GM12878 (cell line): ENCODE results near the gene EMP1.

Source experiments
- CHD2 ChIP-seq: IDR thresholded peaks from 2 replicates; pipeline ENCODE4 v1.6.1; 2011; ENCODE audit warnings: low read depth, low read length, improper control_type of control experiment, borderline replicate concordance
- CTCF ChIP-seq, 3 experiments: IDR thresholded peaks in 2 of 3; conservative IDR thresholded peaks in 1 of 3; 2 replicates each; pipeline ENCODE4 v1.5.1; 2011; ENCODE audit warnings: low read depth in 3 of 3, low read length in 3 of 3, mild to moderate bottlenecking in 3 of 3, control low read depth in 2 of 3, moderate library complexity in 2 of 3, inconsistent platforms in 1 of 3, mixed read lengths in 1 of 3; ENCODE audit not compliant: control insufficient read depth in 2 of 3, insufficient read depth in 1 of 3; ENCODE audit errors: extremely low read depth in 1 of 3
- DPF2 ChIP-seq: fragments of 450-650 bp; IDR thresholded peaks from 2 replicates; pipeline ENCODE4 v1.6.1; 2017; ENCODE audit warnings: mild to moderate bottlenecking
- JUNB ChIP-seq: IDR thresholded peaks from 2 replicates; pipeline ENCODE4 v1.6.1; 2016; ENCODE audit warnings: antibody characterized with exemption, mild to moderate bottlenecking
- MYC ChIP-seq: IDR thresholded peaks from 2 replicates; pipeline ENCODE4 v1.6.1; 2011; ENCODE audit warnings: mild to moderate bottlenecking, low read length, moderate library complexity, inconsistent platforms; ENCODE audit not compliant: insufficient read depth, insufficient replicate concordance, insufficient read length, severe bottlenecking
- NFIC ChIP-seq: IDR thresholded peaks from 2 replicates; pipeline ENCODE4 v1.6.1; 2012; ENCODE audit warnings: low read depth, mild to moderate bottlenecking, inconsistent platforms, low read length, moderate library complexity
- POLR2A ChIP-seq: IDR thresholded peaks from 2 replicates; pipeline ENCODE4 v1.6.1; 2011; ENCODE audit warnings: low read depth, mild to moderate bottlenecking, low read length
- RB1 ChIP-seq: fragments of 450-650 bp; formaldehyde crosslinking; IDR thresholded peaks from 2 replicates; pipeline ENCODE4 v1.6.1; 2017; ENCODE audit warnings: mild to moderate bottlenecking, borderline replicate concordance
- SREBF2 ChIP-seq: IDR thresholded peaks from 2 replicates; pipeline ENCODE4 v1.6.1; 2012; ENCODE audit warnings: mild to moderate bottlenecking, low read length
- SUZ12 ChIP-seq: fragments of 200-600 bp; sonication (generic); IDR thresholded peaks from one replicate; pipeline ENCODE4 v1.6.1; 2018; ENCODE audit warnings: antibody characterized with exemption, mild to moderate bottlenecking; ENCODE audit not compliant: unreplicated experiment
- TCF7 ChIP-seq: IDR thresholded peaks from 2 replicates; pipeline ENCODE4 v1.6.1; 2014; ENCODE audit warnings: antibody characterized with exemption, borderline replicate concordance

GRCh38 chr12:13251521-13251920 is 55.0 kb downstream of the EMP1 start:
- TF ChIP-seq DPF2, result no peak
- no peak for TF ChIP-seq TCF7
- TF ChIP-seq CHD2, result no peak
- no peak for TF ChIP-seq MYC
- no peak for TF ChIP-seq POLR2A
- TF ChIP-seq SREBF2, result no peak
- no peak for TF ChIP-seq RB1
- no peak for TF ChIP-seq SUZ12
- TF ChIP-seq CTCF (IDR thresholded peaks at IDR 0.05 in 2 of 3, conservative IDR thresholded peaks at IDR 0.05 in 1 of 3; ENCODE audit: control insufficient read depth in 2 of 3, extremely low read depth in 1 of 3, insufficient read depth in 1 of 3, low read depth in 3 of 3, low read length in 3 of 3), result no peak
- no peak for TF ChIP-seq NFIC
- no peak for TF ChIP-seq JUNB
